Measurements from ENCODE around the gene B3GNT2.
"Not testable (repeated sequence)": the region's sequence is repeated elsewhere in the genome, so short reads cannot be mapped to it uniquely, and the experiment has no call there.

B3GNT2 gene

GRCh38 chr2:62152000-62152399 lies 43.9 kb upstream of the B3GNT2 start:
- no peak for DNase-seq (ENCODE audit: low spot score)
- no peak for TF ChIP-seq CTCF (IDR thresholded peaks at IDR 0.05; ENCODE audit: extremely low read depth, insufficient read depth, missing control alignments)
- in situ Hi-C loops (cut with MboI; ENCODE audit: low pct_unique_long_range_greater_than_20kb, low sequenced_read_pairs, unreplicated experiment) = no loop called here

- in situ Hi-C loops (cut with MboI; ENCODE audit: low pct_unique_long_range_greater_than_20kb, low sequenced_read_pairs, unreplicated experiment) = no loop called here
- no peak for DNase-seq (ENCODE audit: low spot score)
- TF ChIP-seq CTCF (IDR thresholded peaks at IDR 0.05; ENCODE audit: extremely low read depth, insufficient read depth, missing control alignments) = no peak
Observed at GRCh38 chr2:62156861-62157496, 38.9 kb upstream of the B3GNT2 start.

- in situ Hi-C loops (cut with MboI; ENCODE audit: low pct_unique_long_range_greater_than_20kb, low sequenced_read_pairs, unreplicated experiment) = no loop called here
- DNase-seq (ENCODE audit: low spot score) = no peak
- TF ChIP-seq CTCF (IDR thresholded peaks at IDR 0.05; ENCODE audit: extremely low read depth, insufficient read depth, missing control alignments) = no peak
Observed at GRCh38 chr2:62158444-62159121, 37.3 kb upstream of the B3GNT2 start.

- in situ Hi-C loops (cut with MboI; ENCODE audit: low pct_unique_long_range_greater_than_20kb, low sequenced_read_pairs, unreplicated experiment); DNase-seq (ENCODE audit: low spot score): not testable (repeated sequence)
Observed at GRCh38 chr2:62160691-62161090, 35.2 kb upstream of the B3GNT2 start.

- no peak for DNase-seq (ENCODE audit: low spot score)
- TF ChIP-seq CTCF (IDR thresholded peaks at IDR 0.05; ENCODE audit: extremely low read depth, insufficient read depth, missing control alignments) = no peak
- in situ Hi-C loops (cut with MboI; ENCODE audit: low pct_unique_long_range_greater_than_20kb, low sequenced_read_pairs, unreplicated experiment) = no loop called here
Observed at GRCh38 chr2:62163106-62163831, 32.6 kb upstream of the B3GNT2 start.

- DNase-seq (ENCODE audit: low spot score) = no peak
- in situ Hi-C loops (cut with MboI; ENCODE audit: low pct_unique_long_range_greater_than_20kb, low sequenced_read_pairs, unreplicated experiment) = no loop called here
- TF ChIP-seq CTCF (IDR thresholded peaks at IDR 0.05; ENCODE audit: extremely low read depth, insufficient read depth, missing control alignments) = no peak
Observed at GRCh38 chr2:62163834-62164233, 32.1 kb upstream of the B3GNT2 start.

- no peak for DNase-seq (ENCODE audit: low spot score)
- in situ Hi-C loops (cut with MboI; ENCODE audit: low pct_unique_long_range_greater_than_20kb, low sequenced_read_pairs, unreplicated experiment) = no loop called here
- TF ChIP-seq CTCF (IDR thresholded peaks at IDR 0.05; ENCODE audit: extremely low read depth, insufficient read depth, missing control alignments) = no peak
Observed at GRCh38 chr2:62175728-62176127, 20.2 kb upstream of the B3GNT2 start.

Measured in GM13977 (cell line).